Stimulated activated CD4-positive, alpha-beta T cell treated with anti-CD3 and anti-CD28 coated beads, Interleukin-1b, Interleukin-23, amount 100 ng/mL, for 24 hours (primary cell): ENCODE measurements around the gene LTF.
A peak's percentile ranks its signal among the peaks of the same experiment; 100 is the strongest.
"Not testable (repeated sequence)": the region's sequence is repeated elsewhere in the genome, so short reads cannot be mapped to it uniquely, and the experiment has no call there.

Source experiments
- DNase-seq, 4 experiments: peaks; one replicate each; pipeline ENCODE4 v3.0.0-alpha.2; 2020; ENCODE audit warnings: low read depth in 4 of 4, low spot score in 1 of 4

LTF gene

DNA sequence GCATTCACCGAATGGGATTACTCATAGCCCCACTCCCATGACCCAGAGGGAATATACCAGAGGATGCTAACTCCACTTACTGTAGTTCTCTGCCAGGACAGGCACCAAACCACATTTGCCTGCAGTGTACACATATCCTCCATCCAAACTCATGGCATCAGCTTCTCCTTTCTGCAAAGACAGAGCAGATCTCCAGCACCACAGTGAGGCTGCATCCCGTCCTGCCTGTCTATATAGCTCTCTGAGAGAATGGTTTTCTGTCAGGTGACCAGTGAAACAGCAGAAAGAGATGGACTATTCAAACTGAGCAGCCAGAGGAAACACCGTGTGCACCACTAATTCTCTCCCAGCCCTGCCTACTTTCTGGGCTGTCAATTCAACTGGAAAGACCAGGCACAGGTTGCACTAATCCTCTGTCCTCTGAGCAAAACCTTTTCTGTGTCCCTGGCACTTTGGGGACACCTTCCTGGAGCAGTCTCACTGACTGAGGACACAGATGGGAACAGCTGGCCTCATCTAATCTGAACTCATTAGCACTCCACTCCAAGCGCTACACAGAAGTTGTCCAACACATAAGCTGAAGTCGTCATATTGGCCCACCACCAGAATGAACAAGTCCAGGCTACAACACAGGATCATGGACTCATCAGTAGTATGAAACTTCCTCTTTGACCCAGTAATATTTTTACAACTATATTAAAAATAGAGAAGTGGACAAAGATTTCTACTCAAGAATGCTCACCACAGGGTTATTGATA is 17.3 kb downstream of the LTF start:
- DNase-seq, result no peak

DNA sequence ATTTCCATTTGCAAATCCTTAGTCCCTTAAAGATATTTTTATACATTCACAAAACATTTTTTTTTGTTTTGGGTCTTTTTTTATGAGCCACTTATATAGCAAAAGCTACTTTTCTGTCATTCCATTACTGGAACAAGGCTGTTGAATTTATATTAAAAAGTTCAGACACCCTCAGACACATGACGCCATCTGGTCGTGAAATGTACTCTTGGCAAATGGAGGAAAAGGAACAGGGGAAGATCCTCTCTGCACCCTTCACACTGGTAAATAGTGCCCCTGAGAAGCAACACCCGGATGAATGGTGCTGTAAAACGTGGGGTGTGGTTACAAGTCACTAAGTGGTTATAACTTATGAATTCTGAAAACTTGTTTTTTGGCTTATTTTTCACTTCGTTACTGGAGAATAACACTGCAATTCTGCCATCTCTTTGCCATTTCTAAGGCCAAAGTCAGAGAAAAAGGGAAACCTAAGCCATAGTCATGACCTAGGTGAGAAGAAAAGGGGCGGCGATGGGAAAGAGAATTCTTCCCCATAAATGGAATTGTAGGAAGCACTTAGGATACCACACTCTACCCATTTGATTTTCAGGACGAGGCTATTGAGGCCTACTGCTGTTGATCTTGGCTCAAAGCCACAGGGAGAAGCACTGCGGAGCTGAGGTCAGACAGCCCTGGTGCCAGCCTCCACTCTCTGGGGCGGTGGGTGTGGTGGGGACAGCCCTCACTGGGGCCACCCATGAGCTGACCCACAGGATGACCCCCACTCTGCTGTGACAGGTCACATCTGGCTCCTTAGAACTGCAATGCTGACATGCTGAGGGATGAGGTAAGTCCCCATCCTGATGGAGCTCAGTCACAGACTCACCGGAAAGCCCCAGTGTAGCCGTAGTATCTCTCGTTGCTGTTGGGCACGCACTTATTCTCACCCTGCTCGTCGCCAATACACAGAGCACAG is 21.9 kb downstream of the LTF start:
- DNase-seq, result peak in 2 of 4 experiments; percentile 6 to 39

DNA sequence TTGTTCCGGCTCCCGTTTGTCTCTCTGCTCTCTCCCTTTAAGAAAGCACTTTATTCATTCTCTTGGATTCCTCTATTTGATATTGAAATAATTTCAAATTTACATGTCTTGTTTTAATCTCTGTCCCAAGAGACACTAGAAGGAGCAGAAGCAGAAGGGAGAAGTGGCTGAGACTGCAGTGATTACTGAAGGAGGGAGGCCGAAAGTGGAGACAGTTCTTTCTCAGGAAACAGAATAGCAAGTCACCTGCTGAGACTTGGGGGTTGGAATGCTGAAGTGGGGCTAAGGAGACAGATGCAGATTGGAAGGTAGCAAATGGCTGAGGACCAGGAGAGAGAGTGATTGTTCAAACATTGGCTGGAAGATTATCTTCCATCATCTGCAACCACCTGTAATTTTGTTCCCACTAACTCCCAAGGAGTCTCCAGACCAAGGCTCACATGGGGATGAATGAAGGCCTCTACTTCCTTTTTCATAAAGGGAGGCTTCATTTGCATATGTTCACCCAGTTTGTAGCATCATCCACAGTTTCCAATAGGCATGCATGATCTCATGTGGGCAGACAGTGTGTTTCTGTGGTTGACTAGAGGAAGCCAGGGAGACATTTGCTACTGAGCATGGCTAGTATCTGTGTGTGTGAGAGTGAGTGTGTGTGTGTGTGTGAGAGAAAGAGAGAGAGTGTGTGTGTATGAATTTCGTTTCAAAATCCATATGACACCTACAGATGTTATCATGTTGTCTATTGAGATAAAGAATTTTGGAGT is 24.0 kb downstream of the LTF start:
- peak in 1 of 4 experiments; percentile 4 for DNase-seq

DNA sequence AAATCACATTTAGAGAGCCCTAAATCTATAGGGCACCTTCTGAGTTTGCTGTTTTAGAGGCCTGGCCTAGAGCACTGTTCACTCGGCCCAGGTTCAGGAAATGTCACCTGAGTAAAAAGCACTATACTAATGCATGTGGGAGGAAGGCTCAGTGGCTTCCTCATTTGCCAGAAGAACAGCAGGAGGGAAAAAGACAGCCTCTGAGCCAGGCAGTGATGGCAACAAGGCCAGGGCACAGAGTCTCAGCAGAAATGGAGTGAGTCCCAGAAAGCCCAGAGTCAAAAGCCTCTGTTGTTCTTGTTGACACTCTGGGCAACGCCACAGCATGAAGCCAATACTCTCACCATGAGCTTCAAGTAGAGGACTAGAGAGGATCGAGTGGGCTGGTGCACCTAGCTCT is 25.9 kb downstream of the LTF start:
- DNase-seq, result no peak

DNA sequence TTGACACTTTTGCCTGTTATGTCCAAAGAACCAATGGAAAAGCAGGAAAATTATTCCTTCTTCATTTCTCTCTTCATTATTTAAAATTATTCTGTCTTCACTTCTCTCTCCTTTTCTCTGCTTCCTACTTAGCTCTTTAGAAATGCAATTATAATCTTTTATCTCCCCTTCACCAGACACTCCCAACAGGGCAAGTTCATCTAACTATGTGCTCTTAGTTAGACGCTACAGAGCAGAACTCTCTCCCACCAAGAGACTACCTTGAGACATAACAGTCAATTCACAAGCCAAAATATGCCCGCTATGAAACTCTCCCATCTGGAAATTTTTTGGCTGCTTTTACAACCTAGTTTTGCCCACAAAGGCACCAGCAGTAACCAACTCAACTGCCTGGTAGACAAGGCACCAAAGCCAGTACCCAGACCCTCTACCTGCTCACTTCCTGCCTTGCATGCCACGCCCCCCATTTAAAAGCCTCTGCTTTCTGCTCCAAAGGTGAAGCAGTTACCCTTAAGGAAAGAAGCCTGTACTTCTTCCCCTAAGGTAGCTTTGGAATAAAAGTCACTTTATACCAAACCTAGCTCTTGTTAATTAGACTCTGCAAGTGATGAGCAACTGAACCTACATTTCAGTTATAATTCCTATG is 29.5 kb downstream of the LTF start:
- no peak for DNase-seq

DNA sequence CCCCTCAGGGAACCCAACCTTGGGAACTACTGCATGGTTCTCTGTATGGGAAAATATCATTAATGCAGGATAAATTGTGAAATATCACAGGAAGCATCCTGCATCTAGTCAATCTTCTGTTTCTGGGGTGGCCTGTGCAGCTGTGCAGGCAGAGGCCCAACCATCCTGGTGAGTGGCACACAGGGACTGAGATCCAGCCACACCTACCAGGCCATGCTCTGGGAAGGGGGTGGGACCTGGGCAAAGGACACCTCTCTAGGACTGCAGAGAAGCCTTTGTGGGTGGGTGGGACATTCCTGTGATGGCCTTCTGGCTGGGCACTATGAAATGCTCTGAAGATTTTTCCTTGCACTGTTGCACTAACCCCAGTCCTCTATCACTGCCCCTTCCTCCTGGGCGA is 30.9 kb downstream of the LTF start:
- no peak for DNase-seq

DNA sequence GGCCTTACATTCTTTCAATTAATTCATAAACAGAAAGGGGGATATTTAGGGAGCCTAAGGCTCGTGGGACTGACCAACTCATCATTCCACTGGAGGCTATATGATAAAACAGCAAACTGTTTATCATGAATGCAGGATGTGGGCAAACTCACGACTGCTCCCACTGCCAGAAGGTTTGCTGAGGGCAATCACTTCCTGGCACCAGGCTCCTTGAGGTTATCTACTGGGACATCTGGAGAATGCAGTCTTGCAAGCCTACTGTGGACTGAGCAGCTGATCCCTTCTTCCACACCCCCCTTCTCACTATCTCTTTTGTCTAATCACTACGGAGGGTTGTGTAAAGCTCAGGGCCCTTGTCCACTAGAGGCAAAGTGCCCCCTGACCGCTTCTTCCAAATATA is 31.6 kb downstream of the LTF start:
- not testable (repeated sequence) for DNase-seq

DNA sequence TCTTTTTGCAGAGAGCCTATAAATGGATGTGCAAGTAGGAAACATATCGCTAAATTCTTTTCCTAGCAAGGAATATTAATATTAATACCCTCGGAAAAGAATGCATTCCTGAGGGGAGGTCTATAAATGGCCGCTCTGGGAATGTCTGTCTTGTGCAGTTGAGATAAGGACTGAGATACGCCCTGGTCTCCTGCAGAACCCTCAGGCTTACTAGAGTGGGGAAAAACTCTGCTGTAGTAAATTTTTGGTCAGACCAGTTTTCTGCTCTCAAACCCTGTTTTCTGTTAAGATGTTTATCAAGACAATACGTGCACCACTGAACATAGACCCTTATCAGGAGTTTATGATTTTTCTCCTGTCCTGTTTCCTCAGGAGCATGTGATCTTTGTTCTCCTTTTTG is 32.8 kb downstream of the LTF start:
- DNase-seq, result not testable (repeated sequence)

DNA sequence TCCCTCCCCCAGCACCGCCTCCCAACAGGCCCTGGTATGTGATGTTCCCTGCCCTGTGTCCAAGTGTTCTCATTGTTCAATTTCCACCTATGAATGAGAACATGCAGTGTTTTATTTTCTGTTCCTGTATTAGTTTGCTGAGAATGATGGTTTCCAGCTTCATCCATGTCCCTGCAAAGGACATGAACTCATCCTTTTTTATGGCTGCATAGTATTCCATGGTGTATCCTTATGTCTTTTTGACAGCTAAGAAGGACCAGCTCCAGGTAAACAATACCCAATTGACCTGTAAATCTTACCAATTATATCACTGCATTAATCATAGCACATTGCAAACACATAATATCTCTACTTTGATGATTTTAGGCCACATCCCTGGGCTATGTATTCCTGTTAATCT is 33.8 kb downstream of the LTF start:
- DNase-seq, result not testable (repeated sequence)

DNA sequence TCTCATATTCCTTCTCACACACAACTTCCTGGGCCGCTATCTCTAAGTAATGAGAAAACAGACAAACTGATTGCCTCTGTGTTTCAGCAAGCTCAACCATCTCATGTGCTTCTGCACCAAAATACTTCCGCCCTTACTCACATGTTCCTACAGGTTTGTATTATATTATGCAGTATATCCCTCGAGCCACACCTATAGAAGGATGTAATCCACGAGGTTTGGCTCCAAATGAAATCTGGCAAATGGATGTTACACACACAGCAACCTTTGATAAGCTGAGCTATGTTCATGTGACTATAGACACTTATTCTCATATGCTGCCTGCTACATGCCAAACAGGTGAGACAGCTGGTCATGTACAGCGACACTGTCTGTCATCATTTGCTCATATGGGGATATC is 35.0 kb downstream of the LTF start:
- no peak for DNase-seq

DNA sequence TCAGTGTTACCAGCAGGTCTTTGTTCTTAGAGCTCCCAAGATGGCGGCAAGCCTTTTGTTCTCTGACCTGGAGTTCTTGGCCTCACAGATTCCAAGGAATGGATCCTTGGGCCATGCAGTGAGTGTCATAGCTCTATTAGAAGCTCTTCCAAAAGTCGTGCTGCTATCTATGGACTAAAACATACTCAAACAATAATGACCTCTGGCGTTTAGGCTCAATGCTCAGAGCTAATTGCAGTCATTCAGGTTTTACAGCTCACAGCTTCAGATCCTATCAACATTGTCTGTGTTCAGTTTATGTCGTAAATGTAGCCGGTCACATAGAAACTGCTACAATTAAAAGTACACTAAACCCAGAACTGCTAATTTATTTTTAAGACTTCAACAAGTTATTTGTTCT is 35.5 kb downstream of the LTF start:
- DNase-seq, result no peak

DNA sequence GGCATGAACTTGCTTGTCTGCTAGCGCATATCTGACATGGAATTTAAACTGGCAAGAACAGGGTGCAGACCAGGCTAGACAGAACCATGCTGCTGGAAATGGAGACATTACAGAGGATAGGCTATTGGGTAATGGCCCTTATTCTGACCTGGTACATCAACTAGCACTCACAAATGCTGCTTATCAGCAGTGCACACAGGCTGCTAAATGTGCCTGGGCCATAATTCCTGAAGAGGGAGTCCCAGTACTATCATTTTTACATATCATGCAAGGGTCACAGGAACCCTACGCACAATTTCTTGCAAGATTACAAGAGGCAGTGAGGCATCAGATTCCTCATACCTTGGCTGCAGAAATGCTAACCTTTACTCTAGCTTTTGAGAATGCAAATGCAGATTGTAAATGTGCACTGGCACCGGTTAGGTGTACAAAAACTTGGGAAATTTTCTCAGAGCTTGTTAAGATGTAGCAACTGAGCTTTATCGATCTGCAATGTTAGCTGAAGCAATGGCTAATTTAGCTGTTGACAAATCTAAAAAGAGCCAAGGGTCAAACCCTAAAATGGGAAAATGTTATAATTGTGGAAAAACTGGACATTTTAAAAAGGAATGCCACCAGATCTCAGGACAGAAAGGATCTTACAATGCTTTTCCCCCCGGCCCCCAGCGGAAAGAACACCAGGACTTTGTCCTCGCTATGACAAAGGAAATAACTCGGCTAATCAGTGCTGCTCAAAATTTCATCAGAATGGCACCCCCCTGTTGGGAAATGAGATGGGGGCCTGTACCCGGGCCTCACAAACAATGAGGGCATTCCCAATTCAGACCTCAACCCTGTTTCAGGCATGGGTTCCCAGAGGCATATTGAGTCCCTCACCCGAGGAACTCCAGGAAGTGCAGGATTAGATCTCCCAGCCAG is 36.5 kb downstream of the LTF start:
- no peak for DNase-seq

DNA sequence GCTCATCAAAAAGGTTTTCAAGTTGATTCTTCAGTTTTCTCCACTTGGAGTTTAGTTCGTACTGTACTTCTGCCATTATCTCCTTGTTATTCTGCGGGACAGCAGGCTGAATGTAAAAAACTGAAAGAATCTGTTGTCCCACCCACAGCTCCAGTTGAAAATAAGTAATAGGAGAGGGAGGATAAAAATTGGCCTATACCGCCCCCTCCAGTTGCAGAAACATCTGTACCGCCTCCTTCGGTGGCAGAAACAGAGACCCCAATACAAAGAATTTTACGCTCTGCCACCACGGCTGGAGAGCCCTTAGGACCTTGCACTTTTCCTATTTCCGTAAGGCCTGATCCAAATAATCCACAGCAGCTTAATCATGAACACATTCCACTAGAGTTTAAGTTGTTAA is 37.3 kb downstream of the LTF start:
- DNase-seq, result not testable (repeated sequence)

DNA sequence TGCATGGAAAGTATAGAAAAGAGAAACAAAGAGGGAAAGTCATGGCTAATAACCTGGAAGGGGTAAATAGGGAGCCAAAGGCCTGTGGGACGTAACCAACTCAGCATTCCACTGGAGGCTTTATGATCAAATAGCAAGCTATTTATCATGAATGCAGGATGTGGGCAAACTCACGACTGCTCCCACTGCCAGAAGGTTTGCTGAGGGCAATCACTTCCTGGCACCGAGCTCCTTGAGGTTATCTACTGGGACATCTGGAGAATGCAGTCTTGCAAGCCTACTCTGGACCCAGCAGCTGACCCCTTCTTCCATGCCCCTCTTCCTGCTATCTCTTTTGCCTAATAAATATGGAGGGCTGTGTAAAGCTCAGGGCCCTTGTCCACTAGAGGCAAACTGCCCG is 38.2 kb downstream of the LTF start:
- not testable (repeated sequence) for DNase-seq

DNA sequence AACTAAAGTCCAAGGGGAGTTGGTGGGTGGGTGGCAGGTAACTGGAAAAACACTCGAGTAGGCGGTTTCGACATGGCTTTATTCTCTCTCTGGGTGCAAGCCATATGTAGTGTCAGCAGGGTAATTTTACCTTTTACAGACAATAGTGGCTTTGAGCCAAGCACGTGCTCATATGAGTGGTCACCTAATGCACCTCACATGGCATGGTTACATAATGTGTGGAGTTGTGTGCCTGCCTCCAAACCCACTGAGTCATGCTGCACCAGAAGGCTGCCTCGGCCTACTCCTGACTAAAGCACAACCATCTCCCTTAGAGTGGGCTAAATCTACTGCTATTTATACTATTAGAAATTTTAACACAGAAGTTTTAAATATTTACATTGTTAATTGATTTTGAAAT is 41.1 kb downstream of the LTF start:
- DNase-seq, result no peak

DNA sequence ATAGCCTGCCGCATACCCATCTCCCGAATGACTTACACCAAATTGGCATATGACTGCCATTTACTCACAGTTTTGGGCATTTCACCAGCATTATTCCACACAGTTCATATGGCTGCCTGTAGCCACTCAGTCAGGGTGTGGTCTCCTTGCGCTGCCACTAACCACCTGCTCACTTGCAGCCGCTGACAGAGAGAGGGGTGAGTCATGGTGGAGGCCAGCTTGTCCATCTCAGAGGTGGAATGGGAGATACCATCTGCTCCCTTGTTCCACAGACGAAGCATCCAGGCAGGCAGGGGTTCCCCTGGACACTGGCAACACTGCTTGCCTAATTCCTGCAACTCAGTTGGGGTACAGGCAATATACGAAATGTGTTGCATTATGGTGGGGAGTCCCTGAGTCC is 42.1 kb downstream of the LTF start:
- DNase-seq, result no peak

DNA sequence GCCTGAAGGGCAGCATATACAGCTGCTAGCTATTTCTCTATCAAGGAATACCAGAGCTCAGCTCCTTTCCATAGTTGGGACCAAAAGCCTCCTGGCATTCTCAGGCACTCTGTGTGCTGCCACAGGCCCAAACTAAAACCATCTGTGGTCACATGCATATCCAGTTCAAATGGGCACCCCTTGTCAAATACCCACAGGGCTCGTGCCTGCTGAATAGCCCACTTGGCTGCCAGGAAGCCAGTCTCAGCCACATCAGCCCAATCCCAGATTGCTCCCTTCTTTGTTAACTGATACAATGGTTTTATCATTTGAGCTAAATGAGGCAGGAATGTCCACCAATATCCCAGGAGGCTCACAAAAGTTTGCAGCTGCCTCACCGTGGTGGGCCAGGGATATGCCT is 43.8 kb downstream of the LTF start:
- no peak for DNase-seq

DNA sequence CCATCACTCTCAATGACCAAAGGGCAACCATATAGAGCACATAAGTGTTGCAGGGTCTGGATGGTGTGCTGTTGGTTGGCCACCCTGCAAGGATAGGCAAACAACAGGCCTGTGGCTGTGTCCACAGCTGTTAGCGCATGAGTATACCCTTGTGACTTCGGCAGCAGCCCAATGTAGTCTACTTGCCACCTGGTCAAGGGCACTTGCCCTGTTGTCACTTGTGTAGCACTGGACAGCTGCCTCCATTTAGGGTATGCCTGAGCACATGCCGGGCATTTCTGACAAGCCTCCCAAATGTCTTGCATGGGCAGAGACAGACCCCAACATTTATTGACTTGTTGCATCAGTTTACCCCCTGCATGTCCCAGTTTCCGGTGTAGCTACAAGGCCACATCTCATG is 44.9 kb downstream of the LTF start:
- no peak for DNase-seq

DNA sequence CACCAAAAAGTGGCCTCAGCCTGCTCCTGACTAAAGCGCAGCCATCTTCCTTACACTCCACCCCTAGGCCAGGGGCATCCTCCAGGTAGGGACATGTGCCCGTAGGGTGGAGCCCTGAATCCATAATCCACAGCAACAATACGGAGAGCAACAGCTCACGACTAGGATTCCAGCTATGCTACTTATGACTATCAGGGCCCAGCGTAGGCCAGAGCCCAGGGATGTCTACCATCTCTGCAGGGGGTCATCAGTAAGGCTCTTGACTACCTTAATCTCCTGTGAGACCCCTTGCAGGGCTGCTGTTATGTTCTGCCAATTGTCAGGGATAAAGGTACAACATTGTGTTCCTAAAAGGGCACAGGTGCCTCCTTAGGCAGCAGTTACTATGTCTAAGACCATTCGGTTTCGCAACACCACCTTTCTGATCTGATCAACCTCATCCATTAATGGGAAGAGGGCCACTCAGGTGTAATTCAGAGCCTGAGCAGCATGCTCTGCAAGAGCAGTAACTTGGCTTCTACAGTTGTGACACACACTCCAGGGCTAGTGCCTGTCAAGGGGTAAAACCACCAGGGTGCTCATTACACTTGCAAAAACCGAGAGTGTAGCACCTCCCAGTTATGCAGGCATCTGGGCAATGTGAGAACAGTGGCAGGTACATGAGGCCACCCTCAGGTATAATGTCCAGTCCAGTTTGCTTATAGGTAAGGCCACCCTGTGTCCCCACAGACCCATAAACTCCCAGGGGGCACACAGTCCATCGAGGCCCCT is 46.7 kb downstream of the LTF start:
- DNase-seq, result no peak
